Measurements from ENCODE around the gene SMTN.

GRCh38 chr22:31137721-31138120, 56.6 kb downstream of the SMTN start:
- TF ChIP-seq CTCF (IDR thresholded peaks at IDR 0.05) = no peak
- TF ChIP-seq POLR2A (IDR thresholded peaks at IDR 0.05) = no peak
